GM18511 (cell line): ENCODE data around the gene DDIT4.
"Not testable (repeated sequence)": the region's sequence is repeated elsewhere in the genome, so short reads cannot be mapped to it uniquely, and the experiment has no call there.

Experiments
- ATAC-seq: cut with Tn5 transposase; IDR thresholded peaks from one replicate; pipeline ENCODE4 v1.9.1; 2021; ENCODE audit warnings: mild to moderate bottlenecking, moderate library complexity; ENCODE audit not compliant: unreplicated experiment

Gene DDIT4

GRCh38 chr10:72265990-72266865 is 7.5 kb upstream of the DDIT4 start:
- no peak for ATAC-seq

- no peak for ATAC-seq
Observed at GRCh38 chr10:72267381-72267780, 6.3 kb upstream of the DDIT4 start.

- ATAC-seq: no peak
Observed at GRCh38 chr10:72267819-72268399, 5.8 kb upstream of the DDIT4 start.

GRCh38 chr10:72268475-72269200 is 5.1 kb upstream of the DDIT4 start:
- not testable (repeated sequence) for ATAC-seq

- no peak for ATAC-seq
Observed at GRCh38 chr10:72270607-72271281, 3.0 kb upstream of the DDIT4 start.

- ATAC-seq: peak; percentile 41
Observed at GRCh38 chr10:72272689-72273409, 875 bp upstream of the DDIT4 start.

- ATAC-seq: no peak
Observed at GRCh38 chr10:72274213-72274729, 547 bp downstream of the DDIT4 start.

- ATAC-seq: no peak
Observed at GRCh38 chr10:72274730-72275350, 1.1 kb downstream of the DDIT4 start.

GRCh38 chr10:72275351-72276012 is 1.8 kb downstream of the DDIT4 start:
- ATAC-seq: no peak

GRCh38 chr10:72276013-72276387 is 2.3 kb downstream of the DDIT4 start:
- ATAC-seq: no peak

- no peak for ATAC-seq
Observed at GRCh38 chr10:72276421-72277339, 3.0 kb downstream of the DDIT4 start.

- ATAC-seq: no peak
Observed at GRCh38 chr10:72277340-72277995, 3.7 kb downstream of the DDIT4 start.

GRCh38 chr10:72277996-72278667 is 4.4 kb downstream of the DDIT4 start:
- ATAC-seq: no peak

- ATAC-seq: no peak
Observed at GRCh38 chr10:72278668-72279393, 5.1 kb downstream of the DDIT4 start.

GRCh38 chr10:72279587-72279986 is 5.9 kb downstream of the DDIT4 start:
- not testable (repeated sequence) for ATAC-seq

- ATAC-seq: no peak
Observed at GRCh38 chr10:72283131-72283530, 9.4 kb downstream of the DDIT4 start.
